ENCODE results near the gene HDDC2.

The HDDC2 gene, protein sequence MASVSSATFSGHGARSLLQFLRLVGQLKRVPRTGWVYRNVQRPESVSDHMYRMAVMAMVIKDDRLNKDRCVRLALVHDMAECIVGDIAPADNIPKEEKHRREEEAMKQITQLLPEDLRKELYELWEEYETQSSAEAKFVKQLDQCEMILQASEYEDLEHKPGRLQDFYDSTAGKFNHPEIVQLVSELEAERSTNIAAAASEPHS

GRCh38 chr6:125301435-125302391, at the start of gene HDDC2:
Gene HDDC2, minus strand, starts transcription at chr6:125301967. Its CDS starts 35 bp downstream, at chr6:125301932.
- DNase-seq: no peak

DNA sequence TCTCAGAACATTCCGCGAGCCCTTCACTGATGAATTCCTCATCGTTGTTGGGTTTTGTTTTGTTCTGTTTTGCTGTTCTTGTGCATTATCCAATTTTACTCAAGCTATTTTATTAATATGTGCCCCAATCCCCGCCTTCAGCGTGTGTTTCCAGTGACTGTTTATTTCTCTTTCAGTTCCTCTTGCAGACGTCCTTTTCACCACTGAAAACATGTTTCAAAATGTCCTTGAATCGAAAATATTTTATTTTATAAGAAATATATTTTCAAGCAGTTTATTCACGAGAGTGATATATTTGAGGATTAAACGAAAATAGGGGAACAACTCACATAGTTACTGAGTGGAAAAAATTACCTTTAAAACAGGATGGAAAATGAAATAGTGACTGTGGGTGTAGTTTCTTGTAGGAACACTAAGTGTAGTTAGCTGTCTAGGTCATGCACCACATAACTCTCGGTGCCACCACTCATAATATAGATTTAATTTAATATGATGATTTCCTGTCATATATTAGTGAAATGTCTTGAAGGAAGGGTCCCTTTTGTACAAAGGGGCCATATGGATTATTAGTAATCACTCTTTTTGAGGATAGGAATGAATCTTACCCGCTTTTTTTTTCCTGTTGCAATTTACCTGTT, 45.3 kb upstream of the HDDC2 start:
- DNase-seq: no peak

GRCh38 chr6:125346201-125346925, 44.6 kb upstream of the HDDC2 start:
- DNase-seq: no peak

DNA sequence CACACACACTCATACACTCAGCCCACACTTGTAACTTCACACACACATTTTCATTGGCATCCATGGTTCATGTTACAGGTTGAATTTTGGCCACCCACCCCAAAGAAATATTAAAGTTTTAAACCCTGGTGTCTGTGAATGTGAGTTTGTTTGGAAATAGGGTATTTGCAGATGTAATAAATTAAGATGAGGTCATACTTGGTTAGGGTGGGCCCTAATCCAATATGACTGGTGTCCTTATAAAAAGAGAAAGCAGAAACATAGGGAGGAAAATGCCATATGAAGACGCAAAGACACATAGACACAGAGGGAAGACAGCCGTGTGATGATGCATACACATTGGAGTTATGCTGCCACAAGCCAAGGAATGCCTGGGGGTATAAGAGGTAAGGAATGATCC, 39.7 kb upstream of the HDDC2 start:
- DNase-seq: no peak

- DNase-seq: no peak
These were observed 39.2 kb upstream of the HDDC2 start for GRCh38 chr6:125340991-125341390.

DNA sequence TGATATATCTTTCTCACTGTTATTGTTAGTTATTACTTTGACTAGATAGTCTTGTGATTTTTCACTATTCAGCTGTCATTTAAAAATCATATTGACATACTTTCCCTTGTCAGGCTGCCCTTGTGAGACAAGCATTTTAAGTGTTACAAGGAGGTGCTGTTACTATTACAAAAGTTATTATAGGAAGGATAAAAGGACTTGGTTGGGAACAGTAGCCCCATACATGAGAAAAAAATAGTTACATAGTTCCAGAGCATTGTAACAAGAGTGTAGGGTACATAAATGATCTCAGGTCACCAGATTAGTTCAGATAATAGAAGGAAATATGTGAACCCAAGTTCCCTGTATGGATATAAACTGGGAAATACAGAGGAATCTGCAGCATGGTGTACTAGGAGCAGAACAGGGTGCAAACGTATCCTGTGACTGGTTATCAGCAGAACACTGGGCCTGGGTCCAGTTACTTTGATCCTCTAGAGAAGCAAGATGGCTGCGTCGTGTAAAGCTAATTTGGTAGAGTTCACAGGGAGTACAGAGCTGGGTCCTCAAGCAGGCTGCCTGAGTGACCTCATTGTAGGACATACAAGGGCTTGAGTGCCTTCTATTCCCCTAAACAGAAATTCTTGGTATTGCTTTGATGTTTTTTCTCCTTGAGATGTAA, 38.5 kb upstream of the HDDC2 start:
- no peak for DNase-seq

DNA sequence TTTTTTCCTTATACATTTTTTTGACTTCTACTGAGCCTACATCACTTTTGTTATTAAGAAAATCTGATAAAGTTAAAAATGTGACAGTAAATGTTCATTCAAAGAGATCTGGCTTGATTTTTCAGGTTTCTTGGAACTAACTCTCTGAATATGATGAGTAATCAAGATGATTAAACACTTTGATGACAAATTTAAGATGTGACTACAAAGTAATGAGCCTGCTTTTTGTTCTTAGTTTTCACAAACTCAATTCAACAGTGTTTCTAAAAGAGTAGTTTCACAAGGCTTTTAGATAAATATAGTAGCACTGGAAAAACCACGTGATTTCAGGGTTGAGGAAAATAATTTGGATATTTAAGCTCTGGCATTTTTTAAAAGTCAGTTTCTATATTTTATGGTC, 37.9 kb upstream of the HDDC2 start:
- no peak for DNase-seq

DNA sequence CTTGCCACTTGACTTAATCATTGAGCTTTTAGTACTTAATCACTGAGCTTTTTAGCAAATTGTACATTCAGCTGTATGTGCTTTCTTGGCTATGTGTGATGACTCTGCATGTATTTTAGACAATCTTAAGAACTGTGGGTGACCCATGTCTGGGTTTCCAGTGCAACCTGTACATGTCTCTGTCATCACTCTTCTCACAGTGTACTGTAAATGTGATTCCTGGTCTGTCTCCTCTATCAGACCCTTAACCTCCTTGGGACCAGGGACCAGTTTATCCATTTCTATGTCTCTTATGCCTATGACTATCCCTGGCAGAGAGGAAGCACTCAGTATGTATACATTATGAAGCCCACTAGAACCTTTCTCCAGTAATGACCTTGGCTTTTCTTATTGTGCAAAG, 36.6 kb upstream of the HDDC2 start:
- no peak for DNase-seq

DNA sequence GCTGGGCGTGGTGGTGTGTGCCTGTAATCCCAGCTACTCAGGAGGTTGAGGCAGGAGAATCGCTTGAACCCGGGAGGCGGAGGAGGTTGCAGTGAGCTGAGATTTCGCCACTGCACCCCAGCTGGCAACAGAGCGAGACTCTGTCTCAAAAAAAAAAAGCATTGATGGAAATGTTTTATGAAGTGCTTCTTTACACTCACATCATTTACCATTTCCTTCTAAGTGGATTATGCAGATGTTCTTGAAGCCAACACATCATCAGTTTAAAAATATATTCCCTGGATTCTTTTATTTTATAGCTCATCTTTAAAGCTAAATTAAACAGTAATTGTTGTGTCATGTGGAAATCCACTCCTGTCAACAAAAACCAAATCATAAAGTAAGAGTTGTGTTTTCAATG, 35.9 kb upstream of the HDDC2 start:
- no peak for DNase-seq

GRCh38 chr6:125332664-125333063, 30.9 kb upstream of the HDDC2 start:
- DNase-seq: no peak

DNA sequence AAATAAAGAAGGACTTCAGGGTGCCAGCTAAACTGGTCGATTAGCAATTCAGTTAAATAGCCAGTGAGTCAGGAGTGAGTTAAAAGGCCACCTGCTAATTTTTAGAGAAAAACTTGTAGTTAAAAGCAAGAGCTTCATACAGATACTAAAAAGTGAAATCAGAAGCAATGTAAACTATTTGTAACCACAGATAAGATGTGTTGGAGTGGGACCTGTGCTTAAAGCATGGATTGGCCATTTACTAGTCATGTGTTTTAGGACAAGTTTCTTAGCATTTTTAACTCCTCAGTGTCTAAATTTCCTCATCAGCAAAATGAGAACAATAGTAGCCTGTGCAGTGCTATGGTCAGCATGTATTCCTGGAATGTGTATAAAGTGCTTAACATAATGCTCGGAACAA, 23.8 kb upstream of the HDDC2 start:
- DNase-seq: no peak

- no peak for DNase-seq
These were observed 21.6 kb upstream of the HDDC2 start for GRCh38 chr6:125323376-125323775.

- DNase-seq: no peak
These were observed 14.9 kb upstream of the HDDC2 start for GRCh38 chr6:125316621-125317020.

DNA sequence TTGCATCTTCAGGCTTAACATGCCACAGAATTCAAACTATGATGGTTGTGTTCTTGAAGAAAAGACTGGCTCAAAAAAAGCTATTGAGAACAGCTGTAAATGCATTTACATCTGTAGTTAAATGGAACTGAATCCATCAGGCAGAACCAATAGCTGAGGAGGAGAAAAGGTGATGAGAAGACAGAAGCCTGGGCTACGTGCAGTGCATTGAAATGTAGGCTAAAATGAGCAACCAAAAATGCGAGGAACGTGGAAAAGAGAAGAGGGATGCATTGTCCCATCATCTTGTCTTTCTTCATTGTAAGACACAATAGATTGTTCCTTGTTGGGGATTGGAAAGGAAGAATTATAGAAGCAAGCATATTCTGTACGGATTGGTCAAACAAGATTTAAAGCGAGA, 13.8 kb upstream of the HDDC2 start:
- no peak for DNase-seq

GRCh38 chr6:125314009-125314581, 12.3 kb upstream of the HDDC2 start:
- peak; percentile 18 for DNase-seq

- DNase-seq: no peak
These were observed 11.2 kb upstream of the HDDC2 start for GRCh38 chr6:125312950-125313349.

DNA sequence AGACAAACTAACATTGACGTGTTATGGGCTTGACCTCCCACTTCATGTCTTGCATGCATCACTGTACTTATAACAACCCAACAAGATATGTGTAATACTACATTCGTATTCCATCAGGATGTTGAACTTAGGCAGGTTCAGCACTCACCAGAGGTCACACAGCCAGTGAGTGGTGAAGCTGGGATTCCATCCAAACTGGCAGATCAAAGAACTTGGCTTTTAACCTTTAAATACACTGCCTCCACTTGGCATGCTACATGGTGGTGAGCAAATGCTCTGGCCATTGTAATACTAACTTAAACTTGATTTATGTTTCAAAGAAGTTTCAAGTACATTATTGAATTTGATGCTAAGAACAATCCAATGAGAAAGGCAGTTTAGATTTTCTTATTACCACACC, 10.7 kb upstream of the HDDC2 start:
- no peak for DNase-seq

GRCh38 chr6:125310994-125311649, 9.4 kb upstream of the HDDC2 start:
- peak; percentile 38 for DNase-seq

GRCh38 chr6:125307964-125308615, 6.3 kb upstream of the HDDC2 start:
- no peak for DNase-seq

- no peak for DNase-seq
These were observed 5.5 kb upstream of the HDDC2 start for GRCh38 chr6:125307150-125307838.

DNA sequence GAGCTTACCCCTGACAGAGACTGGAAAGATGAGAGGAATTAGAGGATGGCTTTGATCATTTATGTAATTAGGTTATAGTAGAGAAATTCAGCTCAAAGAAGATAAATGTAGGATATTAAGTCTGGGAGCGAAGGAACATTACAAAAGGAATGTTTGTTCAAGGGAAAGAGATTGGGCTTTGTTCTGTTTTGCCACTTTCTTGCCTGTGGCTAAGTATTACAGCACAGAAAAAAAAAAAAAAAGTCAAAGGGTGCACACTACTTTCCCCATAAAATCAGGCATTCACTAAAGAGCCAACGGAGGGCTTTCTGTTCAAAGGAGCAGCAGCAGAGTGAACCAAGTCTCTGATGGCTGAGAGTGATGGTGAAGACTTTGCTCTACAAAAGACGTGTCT, 5.0 kb upstream of the HDDC2 start:
- no peak for DNase-seq
